ENCODE results near the gene FBXL13.
"Not testable (repeated sequence)": the region's sequence is repeated elsewhere in the genome, so short reads cannot be mapped to it uniquely, and the experiment has no call there.

The FBXL13 gene

DNA sequence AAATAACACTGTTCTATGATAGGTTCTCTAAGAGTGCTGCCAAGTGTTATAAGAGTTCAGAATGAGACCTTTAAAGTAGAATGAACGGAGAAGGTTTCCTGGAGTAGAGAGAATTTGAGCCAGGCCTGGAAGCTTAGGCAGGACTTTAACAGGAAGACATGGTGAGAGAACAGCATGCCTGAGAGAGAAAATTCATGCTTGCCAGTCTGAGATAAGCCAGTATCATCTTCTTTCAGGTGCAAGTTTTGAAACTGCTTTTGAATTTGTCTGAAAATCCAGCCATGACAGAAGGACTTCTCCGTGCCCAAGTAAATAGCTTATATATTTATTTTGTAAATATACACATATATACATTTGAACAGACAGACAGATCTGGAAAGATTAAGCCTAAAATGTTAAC, 22.4 kb upstream of the FBXL13 start:
- no peak for ATAC-seq
- Mint-ChIP-seq H3K27me3 (no peaks in the 10 kb centered on the region), H3K4me1 (no peaks in the 10 kb centered on the region), H3K27ac (no peak overlapping the region), H3K4me3 (no peak overlapping the region), H3K9me3 (no peaks in the 10 kb centered on the region), H3K36me3 (peaks cover 16% of the 10 kb centered on the region)

DNA sequence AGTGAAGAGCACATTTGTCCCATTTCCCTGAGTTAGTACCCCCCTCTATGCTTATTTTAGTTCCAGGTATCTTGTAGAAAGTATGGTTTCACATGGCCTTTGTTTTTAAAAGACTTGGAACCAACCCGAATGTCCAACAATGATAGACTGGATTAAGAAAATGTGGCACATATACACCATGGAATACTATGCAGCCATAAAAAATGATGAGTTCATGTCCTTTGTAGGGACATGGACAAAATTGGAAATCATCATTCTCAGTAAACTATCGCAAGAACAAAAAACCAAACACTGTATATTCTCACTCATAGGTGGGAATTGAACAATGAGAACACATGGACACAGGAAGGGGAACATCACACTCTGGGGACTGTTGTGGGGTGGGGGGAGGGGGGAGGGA, 21.0 kb upstream of the FBXL13 start:
- H3K27me3 Mint-ChIP-seq, H3K4me3 Mint-ChIP-seq, ATAC-seq, H3K9me3 Mint-ChIP-seq, H3K27ac Mint-ChIP-seq, H3K4me1 Mint-ChIP-seq: not testable (repeated sequence)
- H3K36me3 Mint-ChIP-seq = peaks cover 23% of the 10 kb centered on the region

DNA sequence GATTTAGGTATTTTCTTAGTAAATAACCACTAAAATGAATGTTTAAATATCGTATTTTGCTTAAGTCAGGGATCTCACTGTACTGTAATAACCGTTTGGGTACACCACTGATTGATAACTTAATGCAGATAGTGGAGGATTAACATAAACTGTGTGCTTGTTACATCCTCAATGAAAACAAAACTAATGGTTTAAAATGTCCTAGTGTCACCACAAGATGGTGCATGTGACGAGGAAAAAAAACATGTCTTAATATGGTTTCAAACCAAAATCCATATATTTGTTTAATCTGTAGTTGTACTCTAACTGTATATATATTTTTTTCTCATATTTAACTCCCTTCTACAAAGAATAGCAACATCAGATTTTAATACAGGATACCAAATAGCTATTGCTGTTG, 19.5 kb upstream of the FBXL13 start:
- H3K36me3 Mint-ChIP-seq = peaks cover 30% of the 10 kb centered on the region
- no peak for ATAC-seq
- H3K9me3 Mint-ChIP-seq = no peaks in the 10 kb centered on the region
- no peak overlapping the region for H3K4me3 Mint-ChIP-seq
- H3K27ac Mint-ChIP-seq = no peak overlapping the region
- H3K27me3 Mint-ChIP-seq = no peaks in the 10 kb centered on the region
- no peaks in the 10 kb centered on the region for H3K4me1 Mint-ChIP-seq

DNA sequence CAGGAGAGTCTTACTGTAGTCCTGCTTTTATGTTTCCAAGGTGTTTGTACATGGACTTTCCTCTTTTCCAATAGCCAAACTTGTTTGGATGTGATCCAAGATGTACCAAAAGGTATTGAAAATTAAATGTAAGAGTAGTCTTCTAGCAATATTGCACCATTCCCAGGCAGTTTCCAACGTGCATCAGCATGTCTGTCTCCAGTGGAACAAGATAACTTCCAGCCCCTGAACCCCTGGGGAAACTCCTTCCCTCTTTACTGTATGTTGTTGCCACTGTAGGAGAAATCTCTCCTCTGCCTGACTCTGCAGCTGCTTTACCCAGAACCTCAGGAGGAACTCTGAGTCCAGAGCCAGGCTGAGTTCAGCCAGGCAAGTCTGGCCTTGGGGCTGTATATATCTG, 18.8 kb upstream of the FBXL13 start:
- H3K4me1 Mint-ChIP-seq = no peaks in the 10 kb centered on the region
- ATAC-seq = no peak
- H3K36me3 Mint-ChIP-seq = peaks cover 33% of the 10 kb centered on the region
- H3K9me3 Mint-ChIP-seq = no peaks in the 10 kb centered on the region
- no peak overlapping the region for H3K4me3 Mint-ChIP-seq
- H3K27me3 Mint-ChIP-seq = no peaks in the 10 kb centered on the region
- no peak overlapping the region for H3K27ac Mint-ChIP-seq

DNA sequence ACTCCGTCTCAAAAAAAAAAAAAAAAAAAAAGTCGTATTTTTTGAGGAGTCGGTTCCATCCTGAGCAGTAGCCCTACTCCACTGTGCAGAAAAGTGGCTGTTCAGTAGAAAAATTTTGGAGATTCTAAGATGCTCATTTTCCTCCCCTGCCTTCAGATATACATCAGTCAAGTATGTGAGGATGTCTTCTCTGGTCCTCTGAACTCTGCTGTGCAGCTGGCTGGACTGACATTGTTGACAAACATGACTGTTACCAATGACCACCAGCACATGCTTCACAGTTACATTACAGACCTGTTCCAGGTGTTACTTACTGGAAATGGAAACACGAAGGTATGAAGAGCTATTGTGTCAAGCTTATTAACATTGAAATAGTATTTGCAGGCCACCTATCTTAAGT, 17.7 kb upstream of the FBXL13 start:
- not testable (repeated sequence) for H3K27ac Mint-ChIP-seq, H3K27me3 Mint-ChIP-seq, H3K9me3 Mint-ChIP-seq, ATAC-seq, H3K4me1 Mint-ChIP-seq, H3K4me3 Mint-ChIP-seq
- peaks cover 33% of the 10 kb centered on the region for H3K36me3 Mint-ChIP-seq

DNA sequence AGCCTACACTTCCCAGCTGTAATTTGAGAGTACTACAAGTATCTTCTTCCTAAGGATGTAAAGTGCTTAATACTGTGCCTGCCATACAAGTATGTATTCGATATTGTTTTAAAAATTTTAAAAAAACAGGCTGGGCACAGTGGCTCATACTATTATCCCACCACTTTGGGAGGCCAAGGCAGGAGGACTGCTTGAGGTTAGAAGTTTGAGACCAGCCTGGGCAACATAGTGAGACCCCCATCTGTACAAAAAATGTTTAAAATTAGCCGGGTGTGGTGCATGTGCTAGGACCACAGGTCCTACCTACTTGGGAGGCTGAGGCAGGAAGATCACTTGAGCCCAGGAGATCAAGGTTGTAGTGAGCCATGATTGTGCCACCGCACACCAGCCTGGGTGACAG, 8.6 kb upstream of the FBXL13 start:
- Mint-ChIP-seq H3K9me3 (peaks cover 3% of the 10 kb centered on the region), H3K4me3 (no peak overlapping the region), H3K27me3 (no peaks in the 10 kb centered on the region), H3K4me1 (peaks cover 5% of the 10 kb centered on the region), H3K36me3 (peaks cover 6% of the 10 kb centered on the region), H3K27ac (no peak overlapping the region)
- ATAC-seq = no peak

DNA sequence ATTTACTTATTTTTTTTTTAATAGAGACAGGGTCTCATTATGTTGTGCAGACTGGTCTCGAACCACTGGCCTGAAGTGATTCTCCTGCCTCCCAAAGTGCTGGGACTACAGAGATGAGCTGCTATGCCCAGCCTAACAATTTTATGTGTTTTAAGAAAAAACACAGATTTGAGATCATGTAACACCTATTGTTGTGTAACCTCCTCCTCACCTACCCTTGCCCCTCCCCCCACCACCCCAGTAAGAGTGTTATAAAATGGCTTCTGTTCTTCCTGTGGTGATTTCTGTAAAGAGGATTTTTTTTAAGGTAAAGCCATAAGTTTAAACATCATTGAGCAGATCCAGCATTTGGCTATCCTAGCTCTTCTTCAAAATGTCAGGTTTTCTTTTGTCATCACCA, 7.9 kb upstream of the FBXL13 start:
- ATAC-seq = no peak
- no peak overlapping the region for H3K4me3 Mint-ChIP-seq
- no peak overlapping the region for H3K27ac Mint-ChIP-seq
- no peaks in the 10 kb centered on the region for H3K27me3 Mint-ChIP-seq
- peaks cover 12% of the 10 kb centered on the region for H3K36me3 Mint-ChIP-seq
- H3K9me3 Mint-ChIP-seq = peaks cover 3% of the 10 kb centered on the region
- peaks cover 12% of the 10 kb centered on the region for H3K4me1 Mint-ChIP-seq

DNA sequence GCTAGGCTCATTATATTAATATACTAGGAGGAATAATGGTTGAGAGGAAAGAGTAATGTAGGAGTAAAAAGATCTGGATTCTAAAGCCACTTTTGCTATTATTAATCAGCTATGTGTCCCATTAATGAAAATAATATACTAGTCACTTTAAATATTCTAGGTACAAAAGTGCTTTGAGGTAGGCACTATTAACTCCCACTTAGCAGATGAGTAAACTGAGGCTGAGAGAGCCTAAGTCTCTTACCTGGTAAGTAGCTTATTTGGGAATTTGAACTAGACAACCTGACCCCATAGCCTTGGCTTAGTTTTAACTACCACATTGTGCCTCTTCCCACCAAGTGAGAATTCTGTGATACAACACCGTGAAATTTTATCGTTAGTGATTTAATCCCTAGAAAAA, 6.3 kb upstream of the FBXL13 start:
- H3K4me1 Mint-ChIP-seq = peaks cover 12% of the 10 kb centered on the region
- no peak for ATAC-seq
- no peak overlapping the region for H3K4me3 Mint-ChIP-seq
- H3K27me3 Mint-ChIP-seq = no peaks in the 10 kb centered on the region
- H3K9me3 Mint-ChIP-seq = peaks cover 3% of the 10 kb centered on the region
- H3K36me3 Mint-ChIP-seq = peaks cover 12% of the 10 kb centered on the region
- H3K27ac Mint-ChIP-seq = no peak overlapping the region

DNA sequence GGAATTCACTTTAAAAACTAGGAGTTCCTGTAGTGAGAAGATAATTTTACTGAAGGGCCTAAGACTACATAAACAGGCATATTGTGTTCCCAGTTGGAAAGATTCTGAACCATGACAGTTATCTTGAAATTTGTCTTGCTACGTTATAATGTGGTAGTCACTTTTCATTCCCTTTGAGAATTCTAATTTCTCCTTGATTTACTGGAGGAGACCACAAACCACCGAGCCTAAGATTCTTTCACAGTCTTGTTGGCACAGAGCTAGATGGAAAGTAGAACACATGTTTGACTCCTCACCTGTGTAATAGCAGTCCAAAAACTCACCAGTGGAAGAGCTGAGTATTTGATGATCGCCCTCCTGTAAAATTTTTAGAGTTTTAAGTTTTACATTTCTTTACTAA, 5.2 kb upstream of the FBXL13 start:
- ATAC-seq = no peak
- no peak overlapping the region for H3K4me3 Mint-ChIP-seq
- peaks cover 3% of the 10 kb centered on the region for H3K9me3 Mint-ChIP-seq
- peaks cover 12% of the 10 kb centered on the region for H3K36me3 Mint-ChIP-seq
- no peaks in the 10 kb centered on the region for H3K27me3 Mint-ChIP-seq
- H3K27ac Mint-ChIP-seq = no peak overlapping the region
- peaks cover 18% of the 10 kb centered on the region for H3K4me1 Mint-ChIP-seq

DNA sequence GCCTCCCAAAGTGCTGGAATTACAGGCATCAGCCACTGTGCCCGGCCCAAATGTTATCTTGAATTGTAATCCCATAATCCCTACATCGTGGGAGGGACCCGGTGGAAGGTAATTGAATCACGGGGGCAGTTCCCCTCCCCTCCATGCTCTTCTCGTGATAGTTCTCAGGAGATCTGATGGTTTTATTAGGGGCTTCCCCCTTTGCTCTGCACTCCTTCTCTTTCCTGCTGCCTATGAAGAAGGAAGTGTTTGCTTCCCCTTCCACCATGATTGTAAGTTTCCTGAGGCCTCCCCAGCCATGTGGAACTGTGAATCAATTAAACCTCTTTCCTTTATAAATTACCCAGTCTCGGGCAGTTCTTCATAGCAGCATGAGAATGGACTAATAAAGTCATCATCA, 3.6 kb upstream of the FBXL13 start:
- not testable (repeated sequence) for H3K9me3 Mint-ChIP-seq, H3K27me3 Mint-ChIP-seq, ATAC-seq, H3K4me3 Mint-ChIP-seq
- peaks cover 12% of the 10 kb centered on the region for H3K36me3 Mint-ChIP-seq
- H3K4me1 Mint-ChIP-seq = peaks cover 32% of the 10 kb centered on the region
- peak overlapping the region; percentile 59 for H3K27ac Mint-ChIP-seq

DNA sequence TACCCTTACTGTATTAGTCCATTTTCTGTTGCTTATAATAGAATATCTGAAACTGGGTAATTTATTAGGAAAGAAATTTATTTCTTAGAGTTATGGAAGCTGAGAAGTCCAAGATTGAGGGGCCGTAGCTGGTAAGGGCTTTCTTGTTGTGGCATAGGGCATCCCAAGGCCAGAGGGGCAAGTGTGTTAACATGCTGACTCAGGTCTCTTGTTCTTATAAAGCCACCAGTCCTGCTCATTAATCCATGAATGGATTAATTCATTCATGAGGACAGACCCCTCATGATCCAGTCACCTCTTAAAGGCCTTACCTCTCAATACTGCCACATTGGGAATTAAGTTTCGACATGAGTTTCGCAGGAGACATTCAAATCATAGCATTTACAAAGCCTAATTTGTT, 2.7 kb upstream of the FBXL13 start:
- no peak overlapping the region for H3K27ac Mint-ChIP-seq
- no peak for ATAC-seq

DNA sequence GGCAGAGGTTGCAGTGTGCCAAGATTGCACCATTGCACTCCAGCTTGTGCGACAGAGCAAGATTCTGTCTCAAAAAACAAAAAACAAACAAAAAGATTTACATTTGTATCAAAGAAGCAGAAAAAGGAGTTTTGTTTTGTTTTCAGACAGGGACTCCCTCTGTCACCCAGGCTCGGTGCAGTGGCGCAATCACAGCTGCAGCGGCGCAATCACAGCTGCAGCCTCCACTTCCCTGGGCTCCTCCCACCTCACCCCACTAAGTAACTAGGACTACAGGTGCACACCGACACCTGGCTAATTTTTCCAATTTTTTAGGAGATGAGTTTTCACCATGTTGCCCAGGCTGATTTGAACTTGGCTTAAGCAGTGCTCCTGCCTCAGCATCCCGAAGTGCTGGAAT, 2.2 kb upstream of the FBXL13 start:
- Mint-ChIP-seq H3K4me1 (peaks cover 32% of the 10 kb centered on the region), H3K27me3 (no peaks in the 10 kb centered on the region), H3K4me3 (no peak overlapping the region), H3K9me3 (peaks cover 3% of the 10 kb centered on the region), H3K36me3 (peaks cover 12% of the 10 kb centered on the region), H3K27ac (no peak overlapping the region)
- no peak for ATAC-seq

More for the DNA sequence above, 2.7 kb upstream of the FBXL13 start:
- Mint-ChIP-seq H3K36me3 (peaks cover 12% of the 10 kb centered on the region), H3K4me1 (peaks cover 32% of the 10 kb centered on the region), H3K27me3 (no peaks in the 10 kb centered on the region), H3K4me3 (no peak overlapping the region), H3K9me3 (peaks cover 3% of the 10 kb centered on the region)

DNA sequence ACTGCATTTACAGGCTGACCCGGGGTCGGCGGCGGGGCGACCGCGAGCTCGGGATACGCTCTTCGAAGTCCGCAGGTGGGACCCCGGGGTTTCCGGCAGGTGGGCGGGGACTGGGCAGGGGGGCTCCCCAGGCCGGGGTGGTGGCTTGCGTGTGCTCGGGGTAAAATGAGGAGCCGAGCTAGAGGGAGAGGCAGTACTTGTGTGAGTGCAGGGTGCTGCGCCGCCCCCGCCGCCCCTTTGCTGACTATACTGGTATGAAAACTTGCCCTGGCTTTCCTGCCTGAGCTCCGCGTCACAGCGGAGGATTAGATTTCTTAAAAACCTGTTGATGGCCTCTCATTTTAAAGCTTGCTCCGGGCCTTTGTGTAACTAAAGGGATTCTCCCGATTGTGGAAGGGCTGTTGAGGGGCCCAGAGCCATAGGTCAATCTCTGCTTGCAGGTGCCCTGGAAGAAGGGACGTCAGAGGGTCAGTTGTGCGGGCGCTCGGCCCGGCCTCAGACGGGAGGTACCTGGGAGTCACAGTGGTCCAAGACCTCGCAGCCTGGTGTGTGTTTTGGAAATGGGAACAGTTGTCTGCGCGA, 832 bp upstream of the FBXL13 start:
- Mint-ChIP-seq H3K4me3 (peak overlapping the region; percentile 97), H3K9me3 (peaks cover 3% of the 10 kb centered on the region), H3K36me3 (peaks cover 12% of the 10 kb centered on the region), H3K27me3 (no peaks in the 10 kb centered on the region), H3K27ac (peak overlapping the region; percentile 78), H3K4me1 (peaks cover 32% of the 10 kb centered on the region)
- ATAC-seq = peak; percentile 84

DNA sequence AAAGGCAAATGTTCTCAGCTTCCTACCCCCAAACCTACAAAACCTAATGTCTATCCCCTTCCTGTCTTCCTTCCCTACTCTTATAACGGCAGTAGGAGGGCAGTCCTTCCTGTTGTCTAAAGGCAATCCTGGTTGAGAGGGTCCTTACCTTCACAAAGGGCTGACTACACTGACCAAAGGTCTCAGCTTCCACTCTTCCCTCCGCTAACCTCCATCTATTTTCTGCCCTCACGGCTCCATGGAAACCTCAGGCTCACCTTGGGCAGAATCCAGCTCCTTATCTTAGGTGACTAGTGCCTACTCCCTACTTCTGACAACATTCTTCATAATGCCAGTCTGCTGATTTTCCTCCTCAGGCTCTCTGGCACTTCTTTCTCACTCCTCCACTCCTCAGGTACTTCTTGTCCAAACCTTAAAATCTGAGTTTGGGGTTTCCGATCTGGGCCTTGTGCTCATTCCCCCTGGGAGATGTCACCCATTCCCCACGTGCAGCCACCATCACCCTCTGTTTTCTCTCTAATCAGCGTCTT, 542 bp downstream of the FBXL13 start:
- H3K36me3 Mint-ChIP-seq = peaks cover 12% of the 10 kb centered on the region
- no peaks in the 10 kb centered on the region for H3K27me3 Mint-ChIP-seq
- peak overlapping the region; percentile 78 for H3K27ac Mint-ChIP-seq

DNA sequence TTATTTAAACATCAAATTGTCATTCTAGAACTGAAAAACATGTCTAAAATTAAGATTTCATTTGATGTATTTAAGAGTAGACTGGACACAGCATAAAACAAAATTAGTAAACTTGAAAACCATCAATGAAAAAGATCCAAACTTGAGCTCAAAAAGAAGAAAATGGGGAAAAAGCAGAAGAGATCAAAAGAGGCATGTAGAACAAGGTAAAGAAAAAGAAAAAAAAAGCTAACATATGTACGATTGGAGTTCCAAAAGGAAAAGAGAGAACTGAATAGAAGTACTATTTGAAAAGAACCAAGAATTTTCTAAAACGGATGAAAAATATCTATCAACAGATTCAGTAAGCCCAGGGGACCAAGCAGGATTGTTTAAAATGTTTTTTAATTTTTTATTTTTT, 3.6 kb downstream of the FBXL13 start:
- no peak for ATAC-seq
- Mint-ChIP-seq H3K4me3 (no peak overlapping the region), H3K9me3 (no peaks in the 10 kb centered on the region), H3K27me3 (no peaks in the 10 kb centered on the region), H3K27ac (no peak overlapping the region), H3K36me3 (no peaks in the 10 kb centered on the region), H3K4me1 (peaks cover 20% of the 10 kb centered on the region)

More for the DNA sequence above, 542 bp downstream of the FBXL13 start:
- ATAC-seq = no peak
- Mint-ChIP-seq H3K9me3 (peaks cover 3% of the 10 kb centered on the region), H3K4me1 (peaks cover 32% of the 10 kb centered on the region), H3K4me3 (peak overlapping the region; percentile 97)

DNA sequence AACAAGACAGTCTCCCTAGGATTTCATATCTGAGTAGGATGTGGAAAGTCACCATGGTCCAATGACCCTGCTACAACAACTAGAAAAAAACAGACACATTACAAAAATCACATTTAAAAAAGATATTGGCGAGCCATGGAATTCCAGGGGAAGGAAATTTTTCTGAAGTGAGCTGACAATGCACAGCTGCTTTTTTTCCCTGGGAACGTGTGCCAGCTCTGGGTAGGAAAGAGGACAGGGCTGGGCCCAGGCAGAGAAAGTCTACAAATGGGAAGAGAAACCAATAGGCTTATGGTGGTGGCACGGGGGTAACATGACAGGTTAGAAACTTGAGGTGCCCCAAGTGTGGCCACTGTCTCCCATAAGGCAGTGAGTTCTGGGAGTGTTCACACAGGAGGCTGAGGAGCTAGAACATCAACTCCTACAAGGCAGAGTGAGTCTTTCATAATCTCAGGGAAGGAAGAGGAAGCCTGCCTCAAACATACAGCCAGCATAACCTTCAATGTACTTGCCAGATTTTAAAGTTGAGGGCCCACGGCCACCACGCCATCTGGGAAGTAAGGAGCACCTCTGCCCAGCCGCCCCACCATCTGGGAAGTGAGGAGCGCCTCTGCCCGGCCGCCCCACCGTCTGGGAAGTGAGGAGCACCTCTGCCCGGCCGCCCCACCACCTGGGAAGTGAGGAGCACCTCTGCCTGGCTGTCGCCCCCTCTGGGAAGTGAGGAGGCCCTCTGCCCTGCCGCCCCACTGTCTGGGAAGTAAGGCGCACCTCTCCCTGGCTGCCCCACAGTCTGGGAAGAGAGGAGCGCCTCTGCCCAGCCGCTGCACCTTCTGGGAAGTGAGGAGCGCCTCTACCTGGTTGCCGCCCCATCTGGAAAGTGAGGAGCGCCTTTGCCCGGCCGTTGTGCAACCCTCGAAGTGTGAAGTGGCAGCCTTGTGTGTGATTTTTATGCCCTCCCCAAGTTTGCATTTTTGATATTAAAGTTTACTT, 5.9 kb downstream of the FBXL13 start:
- H3K9me3 Mint-ChIP-seq = no peaks in the 10 kb centered on the region
- no peak for ATAC-seq
- H3K36me3 Mint-ChIP-seq = no peaks in the 10 kb centered on the region
- no peak overlapping the region for H3K27ac Mint-ChIP-seq
- no peaks in the 10 kb centered on the region for H3K27me3 Mint-ChIP-seq
- H3K4me1 Mint-ChIP-seq = peaks cover 3% of the 10 kb centered on the region
- no peak overlapping the region for H3K4me3 Mint-ChIP-seq
